ENCODE data around the gene CHCHD2. TPM values are rescaled to one million over a fixed set of nuclear protein-coding genes. Genes with fewer than 3 reads are reported as not detected.
"Not testable (repeated sequence)": the region's sequence is repeated elsewhere in the genome, so short reads cannot be mapped to it uniquely, and the experiment has no call there.

The CHCHD2 gene
- total RNA-seq, 4 donors from 2014 or later: 192 to 382 (median 301) TPM

DNA sequence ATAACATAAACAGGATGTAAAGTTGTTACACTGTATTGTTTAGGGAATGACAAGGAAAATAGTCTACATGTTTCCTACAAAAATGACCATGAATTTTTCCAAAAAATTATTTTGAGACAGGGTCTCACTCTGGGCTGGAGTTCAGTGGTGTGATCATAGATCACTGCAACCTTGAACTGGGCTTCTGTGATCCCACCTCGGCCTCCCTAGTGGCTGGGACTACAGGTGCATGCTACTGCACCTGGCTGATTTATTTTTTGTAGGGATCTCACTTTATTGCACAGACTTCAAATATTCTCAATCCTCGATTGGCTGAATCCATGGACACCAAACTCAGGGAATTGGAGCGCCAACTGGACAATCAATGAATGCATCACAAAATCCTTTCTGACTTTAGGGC, 6.6 kb downstream of the CHCHD2 start:
- peaks cover 56% of the 10 kb centered on the region for H3K36me3 ChIP-seq
- H3K4me1 ChIP-seq: peaks cover 2% of the 10 kb centered on the region
- H3K27me3 ChIP-seq: no peaks in the 10 kb centered on the region
- H3K27ac ChIP-seq: no peak overlapping the region
- H3K4me3 ChIP-seq: no peak overlapping the region
- no peak for DNase-seq (ENCODE audit: low spot score in 2 of 2)
- 94% methylated on average over 3 of the region's 3 CpGs for WGBS
- TF ChIP-seq EP300 (IDR thresholded peaks at IDR 0.05) (no peak), POLR2A (IDR thresholded peaks at IDR 0.05) (no peak), CTCF (IDR thresholded peaks at IDR 0.05) (no peak), POLR2AphosphoS5 (IDR thresholded peaks at IDR 0.05) (no peak)
- H3K9me3 ChIP-seq: no peaks in the 10 kb centered on the region

DNA sequence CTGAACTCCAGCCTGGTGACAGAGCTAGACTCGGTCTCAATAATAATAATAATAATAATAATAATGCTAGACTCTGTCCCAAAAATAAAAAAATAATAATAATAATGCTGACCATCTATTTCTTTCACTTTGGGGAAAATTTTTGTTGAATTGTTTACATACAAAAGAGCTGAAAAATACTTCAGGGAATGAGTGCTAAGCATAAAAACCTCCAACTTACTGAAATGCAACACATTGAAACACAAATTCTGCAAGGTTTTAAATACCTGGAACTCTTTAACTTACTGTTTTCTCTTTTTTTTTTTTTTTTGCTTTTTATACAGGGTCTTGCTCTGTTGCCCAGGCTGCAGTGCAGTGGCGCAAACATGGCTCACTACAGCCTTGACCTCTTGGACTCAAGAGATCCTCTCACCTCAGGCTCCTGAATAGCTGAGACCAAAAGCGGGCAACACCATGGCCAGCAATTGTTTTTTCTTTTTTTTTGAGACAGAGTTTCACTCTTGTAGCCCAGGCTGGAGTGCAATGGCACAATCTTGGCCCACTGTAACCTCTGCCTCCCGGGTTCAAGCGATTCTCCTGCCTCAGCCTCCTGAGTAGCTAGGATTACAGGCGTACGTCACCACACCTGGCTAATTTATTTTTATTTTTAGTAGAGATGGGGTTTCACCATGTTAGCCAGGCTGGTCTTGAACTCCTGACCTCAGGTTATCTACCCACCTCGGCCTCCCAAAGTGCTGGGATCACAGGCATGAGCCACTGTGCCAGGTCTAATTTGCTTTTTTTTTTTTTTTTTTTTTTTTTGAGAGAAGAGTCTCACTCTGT, 7.9 kb downstream of the CHCHD2 start:
- not testable (repeated sequence) for H3K4me3 ChIP-seq; H3K4me1 ChIP-seq; H3K9me3 ChIP-seq; DNase-seq (ENCODE audit: low spot score in 2 of 2); H3K27ac ChIP-seq; H3K27me3 ChIP-seq
- WGBS: 89% methylated on average over 8 of the region's 8 CpGs
- peaks cover 46% of the 10 kb centered on the region for H3K36me3 ChIP-seq

DNA sequence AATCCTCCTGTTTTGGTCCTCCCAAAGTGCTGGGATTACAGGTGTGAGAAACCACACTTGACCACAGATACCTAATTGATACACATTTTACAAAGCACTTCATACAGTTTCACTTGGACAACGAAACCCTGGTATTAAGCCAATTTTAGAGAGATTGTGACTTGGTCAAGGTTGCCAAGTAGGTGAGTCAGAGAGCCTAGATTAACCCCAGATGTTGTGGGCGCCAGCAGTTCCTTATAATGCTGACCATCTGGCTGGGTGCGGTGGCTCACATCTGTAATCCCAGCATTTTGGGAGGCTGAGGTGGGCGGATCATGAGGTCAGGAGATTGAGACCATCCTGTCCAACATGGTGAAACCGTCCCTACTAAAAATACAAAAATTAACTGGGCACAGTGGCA, 8.6 kb downstream of the CHCHD2 start:
- WGBS: 57% methylated on average over 5 of the region's 5 CpGs

DNA sequence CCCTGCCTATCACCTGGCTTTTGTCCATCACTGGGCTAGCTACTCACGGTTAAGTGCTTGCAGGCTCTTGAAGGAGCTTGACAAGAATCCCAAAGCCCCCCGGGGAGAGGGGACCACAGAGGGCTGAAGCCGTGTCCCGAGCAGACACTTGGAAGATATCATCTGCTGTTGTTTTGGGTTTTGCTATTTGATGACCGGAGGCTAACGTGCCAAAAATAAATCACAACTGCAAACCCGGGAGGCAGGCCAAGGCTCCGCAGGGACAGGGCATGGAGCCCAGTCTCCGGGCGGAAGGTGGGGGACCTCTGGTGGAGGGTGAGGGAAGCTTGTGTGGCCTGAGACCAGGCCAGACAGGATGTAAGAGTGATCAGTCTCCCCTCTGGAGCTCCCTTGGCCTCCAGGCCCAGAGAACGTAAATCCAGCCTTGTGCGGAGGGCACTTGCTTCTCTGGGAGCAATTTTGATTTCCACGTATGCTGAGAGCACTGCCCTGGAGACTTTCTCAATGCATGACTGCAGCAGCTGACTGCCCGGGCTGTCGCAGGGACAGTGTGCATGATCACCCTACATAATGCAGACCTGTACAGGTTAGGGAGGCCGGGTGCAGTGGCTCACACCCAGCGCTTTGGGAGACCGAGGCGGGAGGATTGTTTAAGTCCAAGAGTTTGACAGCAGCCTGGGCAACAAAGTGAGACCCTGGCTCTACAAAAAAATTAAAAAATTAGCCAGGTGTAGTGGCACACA, 13.3 kb downstream of the CHCHD2 start, which contains the start of gene PHKG1:
TSS of gene PHKG1 (minus strand) at position 164 of the 743 bp plus-strand sequence. CDS start 4,011 bp downstream, outside the sequence.
- 6% methylated on average over 4 of the region's 19 CpGs for WGBS
- H3K4me1 ChIP-seq: peaks cover 20% of the 10 kb centered on the region
- DNase-seq (ENCODE audit: low spot score in 2 of 2): peak; percentile 86
- H3K4me3 ChIP-seq: peak within 1 kb of the TSS; percentile 18
- H3K27ac ChIP-seq: peak within 1 kb of the TSS; percentile 51
- TF ChIP-seq EP300 (IDR thresholded peaks at IDR 0.05) (no peak), CTCF (IDR thresholded peaks at IDR 0.05) (peak in 1 of 2 donors; percentile 51)
- no peaks in the 10 kb centered on the region for H3K27me3 ChIP-seq
- H3K36me3 ChIP-seq: no peaks in the 10 kb centered on the region
- H3K9me3 ChIP-seq: no peaks in the 10 kb centered on the region

More for the DNA sequence above, 8.6 kb downstream of the CHCHD2 start:
- no peak overlapping the region for H3K4me3 ChIP-seq
- no peaks in the 10 kb centered on the region for H3K27me3 ChIP-seq
- peak in 1 of 3 donors; percentile 30 for TF ChIP-seq POLR2AphosphoS5 (IDR thresholded peaks at IDR 0.05)
- no peak for TF ChIP-seq EP300 (IDR thresholded peaks at IDR 0.05)
- no peak for TF ChIP-seq CTCF (IDR thresholded peaks at IDR 0.05)
- TF ChIP-seq POLR2A (IDR thresholded peaks at IDR 0.05): no peak
- peaks cover 39% of the 10 kb centered on the region for H3K36me3 ChIP-seq
- DNase-seq (ENCODE audit: low spot score in 2 of 2): peak; percentile 85 to 89
- no peaks in the 10 kb centered on the region for H3K9me3 ChIP-seq
- H3K4me1 ChIP-seq: peaks cover 7% of the 10 kb centered on the region
- no peak overlapping the region for H3K27ac ChIP-seq

DNA sequence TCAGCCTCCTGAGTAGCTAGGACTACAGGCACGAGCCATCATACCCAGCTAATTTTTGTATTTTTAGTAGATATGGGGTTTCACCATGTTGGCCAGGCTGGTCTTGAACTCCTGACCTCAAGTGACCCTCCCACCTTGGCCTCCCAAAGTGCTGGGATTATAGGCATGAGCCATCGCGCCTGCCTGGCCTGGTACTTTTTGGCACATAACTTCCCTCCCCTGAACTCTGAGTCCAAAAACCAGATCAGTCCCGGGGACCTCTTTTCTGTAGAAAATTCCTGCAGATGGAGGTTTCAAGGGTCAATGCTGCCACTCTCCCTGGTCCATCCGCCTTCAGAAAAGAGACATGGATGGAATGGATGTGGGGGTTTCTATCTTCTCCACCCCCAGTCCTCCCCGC, 13.9 kb downstream of the CHCHD2 start:
- WGBS: 34% methylated on average over 6 of the region's 6 CpGs
- Histone ChIP-seq H3K27ac (peak overlapping the region; percentile 51), H3K4me1 (peaks cover 20% of the 10 kb centered on the region), H3K4me3 (peak overlapping the region; percentile 18)
- H3K36me3 ChIP-seq; DNase-seq (ENCODE audit: low spot score in 2 of 2); H3K27me3 ChIP-seq; H3K9me3 ChIP-seq: not testable (repeated sequence)

GRCh38 chr7:56091591-56091990, 14.7 kb downstream of the CHCHD2 start:
- Histone ChIP-seq H3K36me3 (peaks cover 9% of the 10 kb centered on the region), H3K9me3 (no peaks in the 10 kb centered on the region), H3K27me3 (no peaks in the 10 kb centered on the region), H3K4me1 (peaks cover 20% of the 10 kb centered on the region), H3K4me3 (no peak overlapping the region), H3K27ac (peak overlapping the region; percentile 51)
- TF ChIP-seq POLR2AphosphoS5 (IDR thresholded peaks at IDR 0.05): no peak
- TF ChIP-seq POLR2A (IDR thresholded peaks at IDR 0.05): no peak
- TF ChIP-seq EP300 (IDR thresholded peaks at IDR 0.05): no peak
- WGBS: 51% methylated on average over 3 of the region's 3 CpGs
- DNase-seq (ENCODE audit: low spot score in 2 of 2): no peak
